Measurements from ENCODE around the gene OR1F1.

- TF ChIP-seq CTCF (IDR thresholded peaks at IDR 0.05) (no peak), POLR2A (IDR thresholded peaks at IDR 0.05; ENCODE audit: low read depth) (no peak), EP300 (IDR thresholded peaks at IDR 0.05) (no peak), POLR2AphosphoS5 (IDR thresholded peaks at IDR 0.05) (no peak)
These were observed 61.0 kb downstream of the OR1F1 start for GRCh38 chr16:3249020-3249419.

Measured in esophagus muscularis mucosa (tissue), 4 donors.